Lung (tissue), 12 donors: ENCODE measurements around the gene PVALEF. TPM values are rescaled to one million over a fixed set of nuclear protein-coding genes. Genes with fewer than 3 reads are reported as not detected.

Experiments used
- ATAC-seq: fragments of 200-7000 bp; cut with Tn5 transposase; one replicate; pipeline ENCODE4 v1.9.1; 2020; ENCODE audit warnings: moderate number of reproducible peaks; ENCODE audit not compliant: insufficient read depth, low FRiP score
- DNase-seq, 3 donors: peaks; one replicate each; pipeline ENCODE4 v3.0.0-alpha.2; 2013 to 2017
- H3K27ac ChIP-seq, 2 donors: one replicate each; pipeline ENCODE4 v1.5.1; 2013; ENCODE audit warnings: mild to moderate bottlenecking in 2 of 2, moderate library complexity in 2 of 2, control low read depth in 1 of 2, inconsistent platforms in 1 of 2, low read depth in 1 of 2, low read length in 1 of 2
- H3K27me3 ChIP-seq, 3 donors: one replicate each; pipeline ENCODE4 v1.5.1; 2013; ENCODE audit warnings: low read length in 2 of 3; ENCODE audit not compliant: control insufficient read depth in 3 of 3, insufficient read depth in 3 of 3
- H3K36me3 ChIP-seq, 4 donors: one replicate each; pipeline ENCODE4 v1.5.1; 2013; ENCODE audit warnings: low read length in 4 of 4, mild to moderate bottlenecking in 1 of 4, moderate library complexity in 1 of 4; ENCODE audit not compliant: control insufficient read depth in 4 of 4, insufficient read depth in 4 of 4
- H3K4me1 ChIP-seq, 5 donors: one replicate each; pipeline ENCODE4 v1.5.1; 2013; ENCODE audit warnings: low read length in 5 of 5, mild to moderate bottlenecking in 2 of 5, moderate library complexity in 1 of 5; ENCODE audit not compliant: control insufficient read depth in 5 of 5, insufficient read depth in 5 of 5
- H3K4me3 ChIP-seq: one replicate; pipeline ENCODE4 v1.5.1; 2013; ENCODE audit warnings: mild to moderate bottlenecking, control low read depth, moderate library complexity
- H3K9ac ChIP-seq, 2 donors: one replicate each; pipeline ENCODE4 v1.5.1; 2013; ENCODE audit warnings: low read length in 2 of 2, control low read depth in 1 of 2; ENCODE audit not compliant: insufficient read depth in 1 of 2
- H3K9me3 ChIP-seq, 4 donors: one replicate each; pipeline ENCODE4 v1.5.1; 2013; ENCODE audit warnings: low read length in 3 of 4, mild to moderate bottlenecking in 1 of 4, moderate library complexity in 1 of 4; ENCODE audit not compliant: control insufficient read depth in 4 of 4, insufficient read depth in 3 of 4
- CTCF ChIP-seq: IDR thresholded peaks from 2 replicates; pipeline ENCODE4 v1.5.1; 2012; ENCODE audit warnings: mild to moderate bottlenecking; ENCODE audit errors: control extremely low read depth, extremely low read depth
- WGBS, 2 donors: extraction: QIAGEN DNeasy Blood & Tissue Kit; methylation state at CpG; one replicate each; pipeline ENCODE4 v1.1.7; 2013; 5-methylcytosine and 5-hydroxymethylcytosine counted together
- polyA plus RNA-seq, 2 donors: library from polyadenylated mRNA; stranded (reverse); fragments of 200-250 nt; gene quantifications; one replicate each; pipeline ENCODE4 v1.2.1, GENCODE V29; 2013
- total RNA-seq, 2 donors: library from RNA; depleted of rRNA in 1 of 2; stranded (reverse); fragments of >200 nt in 1 of 2; gene quantifications; one replicate each; pipeline ENCODE4 v1.2.1, GENCODE V29; 2014 to 2021
- donor health status: control.
- donor health status: control.
- donor health status: Bipolar disorder and iron deficiency.
- donor health status: healthy.
- donor health status: DM: yes; HTN: yes; CAD: no.

Gene PVALEF
- total and polyA plus RNA-seq, 4 donors: not detected

- ATAC-seq: no peak
- WGBS, 2 donors: 86 to 94% methylated on average over 11 of the region's 11 CpGs
These were observed 2.8 kb upstream of the PVALEF start for GRCh38 chr17:81162491-81162890.

GRCh38 chr17:81163051-81163695, 2.1 kb upstream of the PVALEF start:
- Histone ChIP-seq H3K27ac (no peak overlapping the region), H3K27me3 (peaks cover 0 to 3% (median 0%) of the 10 kb centered on the region in 3 donors), H3K9ac (no peak overlapping the region), H3K4me3 (no peak overlapping the region), H3K36me3 (no peaks in the 10 kb centered on the region), H3K4me1 (peaks cover 0 to 16% (median 3%) of the 10 kb centered on the region in 5 donors), H3K9me3 (no peaks in the 10 kb centered on the region)
- WGBS, 2 donors: 91% methylated on average over 18 to 19 of the region's 19 CpGs
- DNase-seq: no peak
- no peak for ATAC-seq
- TF ChIP-seq CTCF: no peak

More at GRCh38 chr17:81162491-81162890, 2.8 kb upstream of the PVALEF start:
- Histone ChIP-seq H3K4me1 (peaks cover 0 to 16% (median 3%) of the 10 kb centered on the region in 5 donors), H3K4me3 (no peak overlapping the region), H3K9me3 (no peaks in the 10 kb centered on the region), H3K36me3 (no peaks in the 10 kb centered on the region), H3K27ac (no peak overlapping the region), H3K9ac (no peak overlapping the region), H3K27me3 (peaks cover 0 to 3% (median 0%) of the 10 kb centered on the region in 3 donors)
- no peak for TF ChIP-seq CTCF
- no peak for DNase-seq

GRCh38 chr17:81163703-81164370, 1.5 kb upstream of the PVALEF start:
- DNase-seq: no peak
- Histone ChIP-seq H3K27me3 (peaks cover 0 to 3% (median 0%) of the 10 kb centered on the region in 3 donors), H3K9me3 (no peaks in the 10 kb centered on the region)

More at GRCh38 chr17:81163703-81164370, 1.5 kb upstream of the PVALEF start:
- Histone ChIP-seq H3K36me3 (no peaks in the 10 kb centered on the region), H3K4me1 (peaks cover 0 to 16% (median 3%) of the 10 kb centered on the region in 5 donors), H3K9ac (no peak overlapping the region), H3K27ac (no peak overlapping the region), H3K4me3 (no peak overlapping the region)
- ATAC-seq: no peak
- 90 to 91% methylated on average over 15 of the region's 15 CpGs for WGBS, 2 donors
- no peak for TF ChIP-seq CTCF
